DMS114 treated with DMSO at 0.1 percent for 48 hours (cell line): ENCODE results near the gene JAZF1.

Experiments used
- DNase-seq: peaks from one replicate; lab custom pipeline; 2025; ENCODE audit not compliant: unreplicated experiment; lab: John Stamatoyannopoulos, UW

JAZF1 gene

GRCh38 chr7:27991006-27991528, 189.5 kb downstream of the JAZF1 start:
- DNase-seq: no peak

GRCh38 chr7:27976531-27976930, 204.1 kb downstream of the JAZF1 start:
- DNase-seq: no peak

- no peak for DNase-seq
Measured at GRCh38 chr7:27973625-27974024, 207.0 kb downstream of the JAZF1 start.

GRCh38 chr7:27972276-27972675, 208.3 kb downstream of the JAZF1 start:
- no peak for DNase-seq

GRCh38 chr7:27971171-27971812, 209.3 kb downstream of the JAZF1 start:
- DNase-seq: no peak

GRCh38 chr7:27970350-27970749, 210.2 kb downstream of the JAZF1 start:
- no peak for DNase-seq

- DNase-seq: no peak
Measured at GRCh38 chr7:27969346-27969745, 211.2 kb downstream of the JAZF1 start.

GRCh38 chr7:27967639-27968038, 213.0 kb downstream of the JAZF1 start:
- DNase-seq: no peak

GRCh38 chr7:27966219-27966780, 214.3 kb downstream of the JAZF1 start:
- DNase-seq: no peak

- DNase-seq: no peak
Measured at GRCh38 chr7:27965650-27966049, 214.9 kb downstream of the JAZF1 start.

GRCh38 chr7:27964820-27965219, 215.8 kb downstream of the JAZF1 start:
- DNase-seq: no peak

- DNase-seq: no peak
Measured at GRCh38 chr7:27963056-27963455, 217.5 kb downstream of the JAZF1 start.

- DNase-seq: no peak
Measured at GRCh38 chr7:27962273-27962672, 218.3 kb downstream of the JAZF1 start.

GRCh38 chr7:27961255-27961654, 219.3 kb downstream of the JAZF1 start:
- no peak for DNase-seq

GRCh38 chr7:27960415-27960814, 220.2 kb downstream of the JAZF1 start:
- DNase-seq: no peak

GRCh38 chr7:27958933-27959548, 221.6 kb downstream of the JAZF1 start:
- no peak for DNase-seq

- DNase-seq: no peak
Measured at GRCh38 chr7:27955596-27955995, 225.0 kb downstream of the JAZF1 start.

GRCh38 chr7:27955011-27955410, 225.6 kb downstream of the JAZF1 start:
- DNase-seq: no peak

- DNase-seq: no peak
Measured at GRCh38 chr7:27953777-27954176, 226.8 kb downstream of the JAZF1 start.

- no peak for DNase-seq
Measured at GRCh38 chr7:27953361-27953760, 227.2 kb downstream of the JAZF1 start.

- no peak for DNase-seq
Measured at GRCh38 chr7:27952456-27953285, 227.9 kb downstream of the JAZF1 start.

- DNase-seq: no peak
Measured at GRCh38 chr7:27950123-27950522, 230.5 kb downstream of the JAZF1 start.
